AG04449 (cell line): ENCODE measurements around the gene OR2T10.

Source experiments
- CTCF ChIA-PET: fragments of 350-600 bp; formaldehyde crosslinking; extraction: SDS; loops from one replicate; lab custom pipeline; 2021; ENCODE audit warnings: antibody characterized with exemption; lab: Yijun Ruan, JAX
- POLR2A ChIA-PET: fragments of 400-600, 350-600 bp; formaldehyde crosslinking; extraction: SDS; loops from one replicate; lab custom pipeline; 2020; ENCODE audit warnings: antibody characterized with exemption, inconsistent platforms; lab: Yijun Ruan, JAX
- DNase-seq: peaks from one replicate; pipeline ENCODE4 v3.0.0-alpha.2; 2010; ENCODE audit warnings: low read depth, low spot score
- H3K4me3 ChIP-seq: 2 replicates; pipeline ENCODE4 v1.5.1; 2011; ENCODE audit warnings: low read depth, mild to moderate bottlenecking, control low read depth, low read length
- CTCF ChIP-seq: IDR thresholded peaks from one replicate; pipeline ENCODE4 v1.5.1; 2011; ENCODE audit warnings: mild to moderate bottlenecking, moderate library complexity, low read length, control low read depth, inconsistent platforms; ENCODE audit not compliant: insufficient read depth; ENCODE audit errors: missing control alignments

Gene OR2T10

DNA sequence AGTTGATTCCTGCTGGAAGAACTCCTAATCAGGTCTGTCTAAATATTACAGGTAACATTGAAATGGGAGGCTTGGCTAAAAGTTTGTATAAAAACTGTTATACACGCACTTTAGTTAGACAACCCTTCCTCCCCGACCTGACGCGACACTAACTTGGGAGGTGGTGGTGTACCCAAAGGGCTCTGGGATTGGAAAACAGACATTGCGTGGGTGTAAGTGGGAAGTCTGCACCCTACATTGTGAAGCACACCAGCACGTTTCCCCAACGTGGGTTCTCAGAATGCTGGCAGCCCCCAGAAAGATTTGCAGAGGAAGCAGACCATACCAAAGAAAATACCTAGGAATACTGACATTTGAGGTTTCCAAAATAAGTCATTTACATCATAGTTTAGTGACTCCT lies 20.6 kb upstream of the OR2T10 start:
- no peak overlapping the region for H3K4me3 ChIP-seq
- DNase-seq = no peak
- no peak for TF ChIP-seq CTCF
- CTCF ChIA-PET = no interaction called here
- POLR2A ChIA-PET = no interaction called here

- DNase-seq = no peak
- H3K4me3 ChIP-seq = no peak overlapping the region
- no peak for TF ChIP-seq CTCF
- ChIA-PET CTCF (no interaction called here), POLR2A (no interaction called here)
Measured at GRCh38 chr1:248613742-248614141, 16.2 kb upstream of the OR2T10 start.

DNA sequence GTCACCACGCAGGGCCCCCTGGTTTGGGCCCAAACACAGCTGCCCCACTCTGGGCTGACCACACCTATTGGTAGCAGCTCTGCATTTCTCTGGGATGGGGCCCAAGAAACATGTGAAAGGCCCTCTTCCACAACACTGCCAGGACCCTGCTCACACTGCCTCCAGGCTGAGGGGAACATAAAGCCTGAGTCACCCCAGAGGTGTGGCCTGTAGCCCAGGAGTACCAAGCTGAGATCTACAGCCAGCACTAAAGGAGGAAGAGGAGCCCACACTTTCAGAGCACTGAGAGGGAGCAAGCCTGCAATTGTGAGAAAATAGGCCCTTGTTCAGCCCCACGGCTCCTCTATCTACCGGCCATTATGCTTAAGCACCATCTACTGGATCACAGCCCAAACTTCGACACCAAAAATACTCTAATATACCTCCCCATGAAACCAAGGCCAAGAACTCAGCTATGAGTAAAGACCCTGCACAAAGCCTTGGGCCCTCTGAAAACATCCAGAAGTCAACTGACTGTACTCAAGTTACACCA lies 14.4 kb upstream of the OR2T10 start:
- CTCF ChIA-PET = no interaction called here
- H3K4me3 ChIP-seq = no peak overlapping the region
- POLR2A ChIA-PET = no interaction called here
- no peak for DNase-seq
- TF ChIP-seq CTCF = no peak

GRCh38 chr1:248610301-248610700 lies 12.8 kb upstream of the OR2T10 start:
- POLR2A ChIA-PET = no interaction called here
- no peak for TF ChIP-seq CTCF
- CTCF ChIA-PET = interaction anchor here (1.1 kb wide), 1 partner anchor 10 kb away, joined by 3 read pairs; no protein-coding TSS in a partner anchor
- H3K4me3 ChIP-seq = no peak overlapping the region
- no peak for DNase-seq

DNA sequence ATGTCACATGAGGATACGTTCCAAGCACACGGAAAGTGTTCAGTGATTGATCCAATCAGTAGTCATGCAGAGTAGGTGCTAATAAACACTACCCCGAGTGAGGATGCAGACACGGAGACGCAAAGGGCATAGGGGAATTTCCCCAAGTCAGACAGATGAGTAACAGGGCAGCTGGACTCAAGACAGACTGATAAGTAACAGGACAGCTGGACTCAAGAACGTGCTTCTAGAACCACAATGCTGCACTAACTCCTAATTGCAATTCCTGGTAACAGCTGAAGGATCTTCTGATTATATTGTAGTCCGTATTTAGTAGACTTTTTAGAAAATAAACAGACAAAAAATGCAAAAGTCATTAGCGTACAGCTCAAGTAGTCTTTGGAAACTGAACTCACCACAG lies 1.9 kb upstream of the OR2T10 start:
- DNase-seq = no peak
- POLR2A ChIA-PET = no interaction called here
- no peak for TF ChIP-seq CTCF
- no peak overlapping the region for H3K4me3 ChIP-seq
- CTCF ChIA-PET = no interaction called here

DNA sequence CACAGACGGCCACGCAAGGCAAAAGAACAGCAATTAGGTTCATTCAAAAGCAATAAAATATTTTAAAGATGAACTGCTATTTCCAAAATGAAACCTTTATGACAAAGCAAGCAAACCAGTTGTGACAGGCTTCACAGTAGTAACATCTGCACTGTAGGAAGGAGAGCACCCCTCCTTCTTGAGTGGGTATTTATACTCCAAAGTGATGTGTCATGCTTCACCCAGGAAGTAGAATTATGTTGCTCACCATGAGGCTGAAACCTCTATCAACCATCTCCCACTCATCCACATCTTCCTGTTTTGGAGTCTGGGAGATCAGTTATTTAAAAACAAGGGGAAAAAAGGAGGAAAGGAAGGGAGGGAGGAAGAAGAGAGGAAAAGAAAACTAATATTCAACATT lies 885 bp downstream of the OR2T10 start:
- TF ChIP-seq CTCF = no peak
- H3K4me3 ChIP-seq = no peak overlapping the region
- ChIA-PET POLR2A (no interaction called here), CTCF (no interaction called here)
- no peak for DNase-seq
